Sigmoid colon (tissue), 7 donors: Measurements from ENCODE around the gene NPBWR2. TPM values are rescaled to one million over a fixed set of nuclear protein-coding genes. Genes with fewer than 3 reads are reported as not detected.
A peak's percentile ranks its signal among the peaks of the same experiment; 100 is the strongest.

Source experiments
- DNase-seq: peaks from one replicate; pipeline ENCODE4 v3.0.0-alpha.2; 2019
- H3K27ac ChIP-seq, 4 donors: fragments of 200-600 bp; sonication (generic); one replicate each; pipeline ENCODE4 v1.5.1; 2016 to 2019; ENCODE audit warnings: mild to moderate bottlenecking in 1 of 4
- H3K27me3 ChIP-seq, 3 donors: fragments of 200-600 bp; sonication (generic); one replicate each; pipeline ENCODE4 v1.5.1; 2019; ENCODE audit warnings: mild to moderate bottlenecking in 1 of 3
- H3K36me3 ChIP-seq, 4 donors: fragments of 200-600 bp; sonication (generic); one replicate each; pipeline ENCODE4 v1.5.1; 2016 to 2019
- H3K4me1 ChIP-seq, 4 donors: fragments of 200-600 bp; sonication (generic); one replicate each; pipeline ENCODE4 v1.5.1; 2017 to 2019
- H3K4me3 ChIP-seq, 4 donors: fragments of 200-600 bp; sonication (generic); one replicate each; pipeline ENCODE4 v1.5.1; 2017 to 2019; ENCODE audit warnings: mild to moderate bottlenecking in 2 of 4, moderate library complexity in 1 of 4
- H3K9me3 ChIP-seq, 4 donors: fragments of 200-600 bp in 3 of 4; sonication (generic) in 3 of 4; one replicate each; pipeline versions ENCODE4 v1.5.1 to v1.6.1; 2013 to 2019
- CTCF ChIP-seq, 4 experiments: fragments of 450-650 bp in 3 of 4; fragments of 200-600 bp in 1 of 4; IDR thresholded peaks; one replicate each; pipeline ENCODE4 v1.5.1; 2016 to 2019; ENCODE audit warnings: antibody characterized with exemption in 4 of 4, mild to moderate bottlenecking in 3 of 4, moderate library complexity in 2 of 4
- EP300 ChIP-seq, 4 donors: sonication (generic); formaldehyde crosslinking; IDR thresholded peaks; one replicate each; pipeline ENCODE4 v1.6.1; 2017; ENCODE audit warnings: antibody characterized with exemption in 4 of 4
- POLR2A ChIP-seq, 2 donors: fragments of 450-650 bp; IDR thresholded peaks; one replicate each; pipeline ENCODE4 v1.6.1; 2016; ENCODE audit warnings: antibody characterized with exemption in 2 of 2, mild to moderate bottlenecking in 2 of 2, moderate library complexity in 2 of 2
- POLR2AphosphoS5 ChIP-seq, 4 donors: sonication (generic); formaldehyde crosslinking; IDR thresholded peaks; one replicate each; pipeline ENCODE4 v1.6.1; 2017; ENCODE audit warnings: antibody characterized with exemption in 4 of 4
- WGBS, 2 donors: extraction: QIAGEN DNeasy Blood & Tissue Kit; methylation state at CpG; one replicate each; pipeline ENCODE4 v1.1.7; 2013; 5-methylcytosine and 5-hydroxymethylcytosine counted together
- intact Hi-C: fragments of 100-400 bp; cut with DNase I; formaldehyde crosslinking; loops from one replicate; pipeline ENCODE4 v1.15.1; 2023
- polyA plus RNA-seq, 3 donors: library from polyadenylated mRNA; stranded (reverse); fragments of 200-250 nt; gene quantifications; one replicate each; pipeline ENCODE4 v1.2.3, GENCODE V29; 2013
- total RNA-seq, 4 donors: library from RNA; depleted of rRNA; stranded (reverse); fragments of >200 nt; gene quantifications; one replicate each; pipeline ENCODE4 v1.1.0, GENCODE V29; 2016
- donor health status: healthy with polysubstance abuse.
- donor health status: Bipolar disorder and iron deficiency.
- donor health status: healthy.

Gene NPBWR2
- total and polyA plus RNA-seq, 7 donors = not detected

DNA sequence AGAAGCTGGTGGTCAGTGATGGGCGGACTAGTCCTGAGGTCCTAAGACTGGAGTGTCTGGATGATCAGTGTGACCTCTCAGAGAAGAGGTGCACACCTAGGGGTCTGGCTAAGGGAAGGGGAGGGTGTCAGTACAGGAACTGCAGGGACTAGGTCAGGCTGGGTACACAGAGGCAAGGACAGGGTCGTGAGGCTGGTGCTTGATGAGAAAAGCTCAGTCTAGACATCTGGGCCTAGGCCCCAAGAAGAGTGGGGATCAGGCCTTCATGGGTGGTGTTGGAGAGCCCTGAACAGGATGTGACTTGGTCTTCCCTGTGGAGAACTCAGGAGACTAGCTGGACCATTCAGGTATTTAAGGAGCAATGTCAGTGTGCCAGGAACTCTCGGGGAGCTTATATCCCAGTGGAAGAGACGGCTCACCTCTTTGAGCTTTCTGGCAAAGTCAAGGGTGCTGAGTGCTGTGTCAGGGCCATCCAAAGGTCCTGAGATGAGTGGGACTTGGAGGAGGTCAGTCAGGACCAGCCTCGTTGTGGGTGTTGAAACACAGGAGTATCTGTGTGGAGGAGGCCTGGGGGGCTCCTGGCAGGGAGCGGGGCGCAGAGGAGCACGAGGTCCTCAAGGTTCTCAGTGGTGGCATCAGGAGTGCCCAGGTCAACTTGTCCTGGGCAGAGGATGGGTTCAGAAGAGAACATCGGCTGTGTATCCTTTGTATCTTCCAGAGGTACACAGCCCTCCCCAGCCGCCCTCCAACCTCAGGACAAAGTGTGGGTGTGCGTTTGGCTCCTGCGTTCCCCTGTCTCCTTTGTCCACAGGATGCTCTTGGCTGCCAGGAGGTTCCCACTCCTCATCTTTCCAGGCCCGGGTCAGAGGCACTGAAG, 43.6 kb upstream of the NPBWR2 start:
- intact Hi-C loops = no loop called here
- Histone ChIP-seq H3K4me1 (no peaks in the 10 kb centered on the region), H3K27me3 (peaks cover 0 to 38% (median 18%) of the 10 kb centered on the region in 3 donors), H3K4me3 (no peak overlapping the region), H3K27ac (no peak overlapping the region), H3K36me3 (no peaks in the 10 kb centered on the region), H3K9me3 (no peaks in the 10 kb centered on the region)
- DNase-seq = peak; percentile 26
- WGBS, 2 donors = 78 to 80% methylated on average over 13 of the region's 13 CpGs
- TF ChIP-seq CTCF (IDR thresholded peaks at IDR 0.05) (no peak), EP300 (IDR thresholded peaks at IDR 0.05) (no peak), POLR2AphosphoS5 (IDR thresholded peaks at IDR 0.05) (no peak), POLR2A (IDR thresholded peaks at IDR 0.05) (no peak)

DNA sequence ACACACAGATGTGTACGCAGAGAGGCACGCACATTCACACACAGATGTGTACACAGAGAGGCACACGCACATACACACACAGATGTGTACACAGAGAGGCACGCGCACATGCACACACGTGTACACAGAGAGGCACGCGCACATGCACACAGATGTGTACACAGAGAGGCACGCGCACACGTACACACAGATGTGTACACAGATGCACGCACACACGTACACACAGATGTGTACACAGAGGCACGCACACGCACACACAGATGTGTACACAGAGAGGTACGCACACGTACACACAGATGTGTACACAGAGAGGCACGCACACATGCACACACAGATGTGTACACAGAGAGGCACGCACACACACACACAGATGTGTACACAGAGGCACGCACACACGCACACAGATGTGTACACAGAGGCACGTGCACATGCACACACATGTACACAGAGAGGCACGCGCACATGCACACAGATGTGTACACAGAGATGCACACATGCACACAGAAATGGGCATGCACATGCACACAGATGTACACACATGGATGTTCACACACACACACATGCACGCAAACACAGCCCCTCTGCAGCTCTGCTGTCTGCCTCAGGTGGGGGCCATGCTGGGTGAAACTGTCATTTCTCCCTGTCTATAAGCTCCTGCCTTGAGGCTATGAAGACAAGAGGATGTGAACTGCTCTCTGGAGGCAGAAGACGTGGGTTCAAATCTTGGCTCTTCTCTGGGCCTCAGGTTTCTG, 42.6 kb upstream of the NPBWR2 start:
- Histone ChIP-seq H3K4me3 (no peak overlapping the region), H3K4me1 (no peaks in the 10 kb centered on the region), H3K27me3 (peaks cover 0 to 37% (median 16%) of the 10 kb centered on the region in 3 donors), H3K27ac (no peak overlapping the region), H3K36me3 (no peaks in the 10 kb centered on the region), H3K9me3 (peaks cover 0 to 6% (median 2%) of the 10 kb centered on the region in 4 donors)
- WGBS, 2 donors = 88 to 93% methylated on average over 26 of the region's 26 CpGs
- TF ChIP-seq EP300 (IDR thresholded peaks at IDR 0.05) (no peak), POLR2A (IDR thresholded peaks at IDR 0.05) (no peak), CTCF (IDR thresholded peaks at IDR 0.05) (no peak)
- peak; percentile 17 for DNase-seq
- intact Hi-C loops = no loop called here

DNA sequence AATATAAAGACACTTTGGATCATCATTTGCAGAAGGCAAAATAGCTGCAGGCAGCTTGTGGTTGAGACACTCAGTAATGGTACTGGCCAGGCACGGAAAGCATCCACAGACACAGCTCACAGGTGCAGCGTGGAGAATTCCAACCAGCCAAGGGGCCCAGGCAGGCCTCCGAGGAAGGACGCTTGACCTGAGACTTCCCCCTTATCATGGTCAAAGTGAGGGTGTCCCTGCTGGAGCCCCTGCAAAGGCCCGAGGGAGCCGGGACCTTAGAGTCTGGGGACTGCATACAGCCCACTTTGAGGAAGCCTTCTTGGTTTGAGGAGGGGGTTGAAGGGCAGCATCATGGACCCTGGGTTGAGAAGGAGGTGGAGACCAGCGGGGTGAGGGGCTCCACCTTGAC, 41.8 kb upstream of the NPBWR2 start:
- no peak overlapping the region for H3K4me3 ChIP-seq
- peaks cover 0 to 30% (median 16%) of the 10 kb centered on the region in 3 donors for H3K27me3 ChIP-seq
- peaks cover 0 to 6% (median 2%) of the 10 kb centered on the region in 4 donors for H3K9me3 ChIP-seq
- no peak for TF ChIP-seq EP300 (IDR thresholded peaks at IDR 0.05)
- TF ChIP-seq POLR2AphosphoS5 (IDR thresholded peaks at IDR 0.05) = no peak
- TF ChIP-seq POLR2A (IDR thresholded peaks at IDR 0.05) = no peak
- no peak for TF ChIP-seq CTCF (IDR thresholded peaks at IDR 0.05)
- intact Hi-C loops = no loop called here
- H3K27ac ChIP-seq = no peak overlapping the region
- peak; percentile 25 for DNase-seq
- no peaks in the 10 kb centered on the region for H3K36me3 ChIP-seq
- no peaks in the 10 kb centered on the region for H3K4me1 ChIP-seq
- 85 to 91% methylated on average over 7 of the region's 7 CpGs for WGBS, 2 donors

DNA sequence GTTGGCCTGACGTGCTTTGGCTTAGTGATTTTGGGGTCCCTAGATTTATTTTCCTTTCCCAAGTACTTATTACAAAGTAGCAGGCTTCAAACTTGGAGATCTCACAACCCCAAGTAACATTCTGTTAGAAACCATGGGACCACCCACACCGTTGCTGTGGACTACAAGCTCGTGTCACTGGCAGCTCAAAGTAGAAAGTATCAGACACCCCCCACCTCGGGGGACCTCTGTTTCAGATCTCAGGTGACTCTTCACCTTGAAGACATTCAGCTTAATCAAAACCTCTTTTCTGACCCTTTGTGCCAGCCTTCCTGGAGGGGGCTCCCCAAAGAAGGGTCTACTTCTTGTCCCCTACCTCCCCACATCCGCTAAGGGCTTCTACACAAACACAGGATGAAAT, 41.2 kb upstream of the NPBWR2 start:
- intact Hi-C loops = no loop called here
- H3K4me1 ChIP-seq = no peaks in the 10 kb centered on the region
- no peak for TF ChIP-seq EP300 (IDR thresholded peaks at IDR 0.05)
- TF ChIP-seq CTCF (IDR thresholded peaks at IDR 0.05) = no peak
- TF ChIP-seq POLR2AphosphoS5 (IDR thresholded peaks at IDR 0.05) = no peak
- no peak for TF ChIP-seq POLR2A (IDR thresholded peaks at IDR 0.05)
- peak; percentile 44 for DNase-seq
- no peaks in the 10 kb centered on the region for H3K36me3 ChIP-seq
- no peak overlapping the region for H3K27ac ChIP-seq
- H3K27me3 ChIP-seq = peaks cover 0 to 25% (median 16%) of the 10 kb centered on the region in 3 donors
- WGBS, 2 donors = 81 to 86% methylated on average over 5 of the region's 5 CpGs
- H3K9me3 ChIP-seq = peaks cover 0 to 6% (median 2%) of the 10 kb centered on the region in 4 donors
- H3K4me3 ChIP-seq = no peak overlapping the region
